Measurements from ENCODE around the gene ABCC11. TPM values are rescaled to one million over a fixed set of nuclear protein-coding genes. Genes with fewer than 3 reads are reported as not detected.
A peak's percentile ranks its signal among the peaks of the same experiment; 100 is the strongest.

Gene ABCC11
- total and polyA plus RNA-seq, 2 of the 13 experiments (the other 11 are each of a cell fraction or from before 2014, with no cell fraction given): 1.0 to 1.4 TPM

DNA sequence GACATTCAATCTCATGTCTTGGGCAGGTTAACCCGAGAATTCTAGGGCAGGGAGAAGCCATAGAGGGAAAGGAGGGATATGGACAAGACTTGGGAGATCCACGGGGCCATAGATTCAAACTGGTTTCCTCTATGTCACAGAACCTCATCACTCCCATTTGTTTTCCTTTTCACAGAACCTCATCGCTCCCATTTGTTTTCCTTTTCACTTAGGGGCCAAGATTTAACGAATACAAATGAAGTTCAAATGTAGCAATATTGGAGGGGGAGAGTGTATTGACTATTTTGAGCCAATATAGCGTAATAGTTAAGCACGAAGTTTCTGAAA, 42.6 kb downstream of the ABCC11 start (continued):
- TF ChIP-seq, protein P1, sequence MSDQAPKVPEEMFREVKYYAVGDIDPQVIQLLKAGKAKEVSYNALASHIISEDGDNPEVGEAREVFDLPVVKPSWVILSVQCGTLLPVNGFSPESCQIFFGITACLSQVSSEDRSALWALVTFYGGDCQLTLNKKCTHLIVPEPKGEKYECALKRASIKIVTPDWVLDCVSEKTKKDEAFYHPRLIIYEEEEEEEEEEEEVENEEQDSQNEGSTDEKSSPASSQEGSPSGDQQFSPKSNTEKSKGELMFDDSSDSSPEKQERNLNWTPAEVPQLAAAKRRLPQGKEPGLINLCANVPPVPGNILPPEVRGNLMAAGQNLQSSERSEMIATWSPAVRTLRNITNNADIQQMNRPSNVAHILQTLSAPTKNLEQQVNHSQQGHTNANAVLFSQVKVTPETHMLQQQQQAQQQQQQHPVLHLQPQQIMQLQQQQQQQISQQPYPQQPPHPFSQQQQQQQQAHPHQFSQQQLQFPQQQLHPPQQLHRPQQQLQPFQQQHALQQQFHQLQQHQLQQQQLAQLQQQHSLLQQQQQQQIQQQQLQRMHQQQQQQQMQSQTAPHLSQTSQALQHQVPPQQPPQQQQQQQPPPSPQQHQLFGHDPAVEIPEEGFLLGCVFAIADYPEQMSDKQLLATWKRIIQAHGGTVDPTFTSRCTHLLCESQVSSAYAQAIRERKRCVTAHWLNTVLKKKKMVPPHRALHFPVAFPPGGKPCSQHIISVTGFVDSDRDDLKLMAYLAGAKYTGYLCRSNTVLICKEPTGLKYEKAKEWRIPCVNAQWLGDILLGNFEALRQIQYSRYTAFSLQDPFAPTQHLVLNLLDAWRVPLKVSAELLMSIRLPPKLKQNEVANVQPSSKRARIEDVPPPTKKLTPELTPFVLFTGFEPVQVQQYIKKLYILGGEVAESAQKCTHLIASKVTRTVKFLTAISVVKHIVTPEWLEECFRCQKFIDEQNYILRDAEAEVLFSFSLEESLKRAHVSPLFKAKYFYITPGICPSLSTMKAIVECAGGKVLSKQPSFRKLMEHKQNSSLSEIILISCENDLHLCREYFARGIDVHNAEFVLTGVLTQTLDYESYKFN (CRISPR knock-in tag; conservative IDR thresholded peaks at IDR 0.05): no peak
- TF ChIP-seq, protein P2, sequence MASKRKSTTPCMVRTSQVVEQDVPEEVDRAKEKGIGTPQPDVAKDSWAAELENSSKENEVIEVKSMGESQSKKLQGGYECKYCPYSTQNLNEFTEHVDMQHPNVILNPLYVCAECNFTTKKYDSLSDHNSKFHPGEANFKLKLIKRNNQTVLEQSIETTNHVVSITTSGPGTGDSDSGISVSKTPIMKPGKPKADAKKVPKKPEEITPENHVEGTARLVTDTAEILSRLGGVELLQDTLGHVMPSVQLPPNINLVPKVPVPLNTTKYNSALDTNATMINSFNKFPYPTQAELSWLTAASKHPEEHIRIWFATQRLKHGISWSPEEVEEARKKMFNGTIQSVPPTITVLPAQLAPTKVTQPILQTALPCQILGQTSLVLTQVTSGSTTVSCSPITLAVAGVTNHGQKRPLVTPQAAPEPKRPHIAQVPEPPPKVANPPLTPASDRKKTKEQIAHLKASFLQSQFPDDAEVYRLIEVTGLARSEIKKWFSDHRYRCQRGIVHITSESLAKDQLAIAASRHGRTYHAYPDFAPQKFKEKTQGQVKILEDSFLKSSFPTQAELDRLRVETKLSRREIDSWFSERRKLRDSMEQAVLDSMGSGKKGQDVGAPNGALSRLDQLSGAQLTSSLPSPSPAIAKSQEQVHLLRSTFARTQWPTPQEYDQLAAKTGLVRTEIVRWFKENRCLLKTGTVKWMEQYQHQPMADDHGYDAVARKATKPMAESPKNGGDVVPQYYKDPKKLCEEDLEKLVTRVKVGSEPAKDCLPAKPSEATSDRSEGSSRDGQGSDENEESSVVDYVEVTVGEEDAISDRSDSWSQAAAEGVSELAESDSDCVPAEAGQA (IDR thresholded peaks at IDR 0.05; ENCODE audit: low read depth): no peak
- TF ChIP-seq, protein P2 (CRISPR knock-in tag; IDR thresholded peaks at IDR 0.05; ENCODE audit: borderline replicate concordance): no peak
- TF ChIP-seq ONECUT2 (CRISPR knock-in tag; IDR thresholded peaks at IDR 0.05) (no peak), ZNF225 (CRISPR knock-in tag; IDR thresholded peaks at IDR 0.05) (no peak)
- TF ChIP-seq, protein P3, sequence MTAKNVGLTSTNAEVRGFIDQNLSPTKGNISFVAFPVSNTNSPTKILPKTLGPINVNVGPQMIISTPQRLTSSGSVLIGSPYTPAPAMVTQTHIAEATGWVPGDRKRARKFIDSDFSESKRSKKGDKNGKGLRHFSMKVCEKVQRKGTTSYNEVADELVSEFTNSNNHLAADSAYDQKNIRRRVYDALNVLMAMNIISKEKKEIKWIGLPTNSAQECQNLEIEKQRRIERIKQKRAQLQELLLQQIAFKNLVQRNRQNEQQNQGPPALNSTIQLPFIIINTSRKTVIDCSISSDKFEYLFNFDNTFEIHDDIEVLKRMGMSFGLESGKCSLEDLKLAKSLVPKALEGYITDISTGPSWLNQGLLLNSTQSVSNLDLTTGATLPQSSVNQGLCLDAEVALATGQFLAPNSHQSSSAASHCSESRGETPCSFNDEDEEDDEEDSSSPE (CRISPR knock-in tag; IDR thresholded peaks at IDR 0.05): no peak
- TF ChIP-seq, protein P4, sequence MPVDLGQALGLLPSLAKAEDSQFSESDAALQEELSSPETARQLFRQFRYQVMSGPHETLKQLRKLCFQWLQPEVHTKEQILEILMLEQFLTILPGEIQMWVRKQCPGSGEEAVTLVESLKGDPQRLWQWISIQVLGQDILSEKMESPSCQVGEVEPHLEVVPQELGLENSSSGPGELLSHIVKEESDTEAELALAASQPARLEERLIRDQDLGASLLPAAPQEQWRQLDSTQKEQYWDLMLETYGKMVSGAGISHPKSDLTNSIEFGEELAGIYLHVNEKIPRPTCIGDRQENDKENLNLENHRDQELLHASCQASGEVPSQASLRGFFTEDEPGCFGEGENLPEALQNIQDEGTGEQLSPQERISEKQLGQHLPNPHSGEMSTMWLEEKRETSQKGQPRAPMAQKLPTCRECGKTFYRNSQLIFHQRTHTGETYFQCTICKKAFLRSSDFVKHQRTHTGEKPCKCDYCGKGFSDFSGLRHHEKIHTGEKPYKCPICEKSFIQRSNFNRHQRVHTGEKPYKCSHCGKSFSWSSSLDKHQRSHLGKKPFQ (CRISPR knock-in tag; IDR thresholded peaks at IDR 0.05; ENCODE audit: insufficient replicate concordance): peak; percentile 11

All from HepG2 (cell line).